BLaER1 (cell line): ENCODE measurements around the gene EPB41L4B.
A peak's percentile ranks its signal among the peaks of the same experiment; 100 is the strongest.
"Not testable (repeated sequence)": the region's sequence is repeated elsewhere in the genome, so short reads cannot be mapped to it uniquely, and the experiment has no call there.

Experiments
- H3K27ac ChIP-seq: shearing (Covaris generic); formaldehyde crosslinking; 2 replicates; pipeline ENCODE4 v1.8.1; 2022
- H3K27me3 ChIP-seq: shearing (Covaris generic); formaldehyde crosslinking; 2 replicates; pipeline ENCODE4 v1.8.1; 2022
- H3K36me3 ChIP-seq: shearing (Covaris generic); formaldehyde crosslinking; 2 replicates; pipeline ENCODE4 v1.8.1; 2022
- H3K4me1 ChIP-seq: shearing (Covaris generic); formaldehyde crosslinking; 2 replicates; pipeline ENCODE4 v1.8.1; 2022
- H3K4me2 ChIP-seq: shearing (Covaris generic); formaldehyde crosslinking; 2 replicates; pipeline ENCODE4 v1.8.1; 2022
- H3K4me3 ChIP-seq: shearing (Covaris generic); formaldehyde crosslinking; 2 replicates; pipeline ENCODE4 v1.8.1; 2022
- H3K9ac ChIP-seq: shearing (Covaris generic); formaldehyde crosslinking; 2 replicates; pipeline ENCODE4 v1.8.1; 2022
- H3K9me3 ChIP-seq: shearing (Covaris generic); formaldehyde crosslinking; 2 replicates; pipeline ENCODE4 v1.8.1; 2022
- H4K20me1 ChIP-seq: shearing (Covaris generic); formaldehyde crosslinking; 2 replicates; pipeline ENCODE4 v1.8.1; 2022
- Cebpa-rat ChIP-seq: shearing (Covaris generic); IDR thresholded peaks from 2 replicates; pipeline ENCODE4 v1.8.1; 2022

The EPB41L4B gene

GRCh38 chr9:109342878-109343277 is 22.0 kb upstream of the EPB41L4B start:
- Histone ChIP-seq H3K36me3 (no peaks in the 10 kb centered on the region), H3K9me3 (no peaks in the 10 kb centered on the region), H3K4me2 (no peak overlapping the region), H3K27me3 (no peaks in the 10 kb centered on the region), H3K4me3 (no peak overlapping the region), H3K27ac (no peak overlapping the region), H3K4me1 (no peaks in the 10 kb centered on the region), H4K20me1 (no peaks in the 10 kb centered on the region), H3K9ac (no peak overlapping the region)
- TF ChIP-seq Cebpa-rat: no peak

- Histone ChIP-seq H3K36me3 (no peaks in the 10 kb centered on the region), H4K20me1 (no peaks in the 10 kb centered on the region), H3K4me2 (no peak overlapping the region), H3K27ac (no peak overlapping the region), H3K4me1 (no peaks in the 10 kb centered on the region), H3K9me3 (no peaks in the 10 kb centered on the region), H3K9ac (no peak overlapping the region), H3K27me3 (no peaks in the 10 kb centered on the region), H3K4me3 (no peak overlapping the region)
- TF ChIP-seq Cebpa-rat: no peak
Measured at GRCh38 chr9:109341561-109341960, 20.7 kb upstream of the EPB41L4B start.

GRCh38 chr9:109340979-109341378 is 20.1 kb upstream of the EPB41L4B start:
- H3K36me3 ChIP-seq: not testable (repeated sequence)

GRCh38 chr9:109336409-109336808 is 15.6 kb upstream of the EPB41L4B start:
- H3K4me2 ChIP-seq: no peak overlapping the region
- H3K36me3 ChIP-seq: no peaks in the 10 kb centered on the region
- H3K9ac ChIP-seq: no peak overlapping the region
- no peaks in the 10 kb centered on the region for H3K9me3 ChIP-seq
- no peaks in the 10 kb centered on the region for H3K27me3 ChIP-seq
- no peak overlapping the region for H3K27ac ChIP-seq
- no peak for TF ChIP-seq Cebpa-rat
- H3K4me3 ChIP-seq: no peak overlapping the region
- no peaks in the 10 kb centered on the region for H4K20me1 ChIP-seq
- H3K4me1 ChIP-seq: no peaks in the 10 kb centered on the region

More at GRCh38 chr9:109340979-109341378, 20.1 kb upstream of the EPB41L4B start:
- H3K4me3 ChIP-seq, H3K9me3 ChIP-seq, H3K27me3 ChIP-seq, H4K20me1 ChIP-seq, H3K9ac ChIP-seq, H3K27ac ChIP-seq, H3K4me2 ChIP-seq, H3K4me1 ChIP-seq: not testable (repeated sequence)

GRCh38 chr9:109335929-109336328 is 15.1 kb upstream of the EPB41L4B start:
- H3K27me3 ChIP-seq: no peaks in the 10 kb centered on the region
- H4K20me1 ChIP-seq: no peaks in the 10 kb centered on the region
- TF ChIP-seq Cebpa-rat: no peak
- no peaks in the 10 kb centered on the region for H3K9me3 ChIP-seq
- H3K27ac ChIP-seq: no peak overlapping the region
- no peaks in the 10 kb centered on the region for H3K4me1 ChIP-seq
- no peaks in the 10 kb centered on the region for H3K36me3 ChIP-seq
- no peak overlapping the region for H3K4me3 ChIP-seq
- H3K9ac ChIP-seq: no peak overlapping the region
- H3K4me2 ChIP-seq: no peak overlapping the region

GRCh38 chr9:109335121-109335520 is 14.3 kb upstream of the EPB41L4B start:
- no peaks in the 10 kb centered on the region for H3K36me3 ChIP-seq
- peaks cover 4% of the 10 kb centered on the region for H3K4me1 ChIP-seq
- no peaks in the 10 kb centered on the region for H3K9me3 ChIP-seq
- TF ChIP-seq Cebpa-rat: no peak
- no peaks in the 10 kb centered on the region for H4K20me1 ChIP-seq
- H3K27me3 ChIP-seq: no peaks in the 10 kb centered on the region
- no peak overlapping the region for H3K27ac ChIP-seq
- H3K4me2 ChIP-seq: no peak overlapping the region
- H3K9ac ChIP-seq: no peak overlapping the region
- H3K4me3 ChIP-seq: no peak overlapping the region

- Histone ChIP-seq H3K36me3 (no peaks in the 10 kb centered on the region), H3K9me3 (no peaks in the 10 kb centered on the region), H4K20me1 (no peaks in the 10 kb centered on the region), H3K27me3 (no peaks in the 10 kb centered on the region), H3K27ac (no peak overlapping the region), H3K4me1 (peaks cover 17% of the 10 kb centered on the region), H3K4me2 (no peak overlapping the region), H3K9ac (no peak overlapping the region), H3K4me3 (no peak overlapping the region)
- no peak for TF ChIP-seq Cebpa-rat
Measured at GRCh38 chr9:109331353-109331752, 10.5 kb upstream of the EPB41L4B start.

- Histone ChIP-seq H3K4me2 (peak overlapping the region; percentile 59), H3K4me1 (peaks cover 20% of the 10 kb centered on the region), H4K20me1 (no peaks in the 10 kb centered on the region), H3K9me3 (no peaks in the 10 kb centered on the region), H3K4me3 (no peak overlapping the region), H3K27ac (peak overlapping the region; percentile 49), H3K9ac (peak overlapping the region; percentile 21; the same call in 1 of the 2 replicates), H3K27me3 (no peaks in the 10 kb centered on the region), H3K36me3 (no peaks in the 10 kb centered on the region)
- no peak for TF ChIP-seq Cebpa-rat
Measured at GRCh38 chr9:109329638-109330258, 8.9 kb upstream of the EPB41L4B start.

- H4K20me1 ChIP-seq: no peaks in the 10 kb centered on the region
- H3K4me2 ChIP-seq: peak overlapping the region; percentile 59
- H3K36me3 ChIP-seq: no peaks in the 10 kb centered on the region
- H3K27me3 ChIP-seq: no peaks in the 10 kb centered on the region
- H3K4me3 ChIP-seq: no peak overlapping the region
- H3K4me1 ChIP-seq: peaks cover 25% of the 10 kb centered on the region
- no peak for TF ChIP-seq Cebpa-rat
- no peak overlapping the region; the same call in 1 of the 2 replicates for H3K9ac ChIP-seq
- H3K9me3 ChIP-seq: no peaks in the 10 kb centered on the region
- no peak overlapping the region for H3K27ac ChIP-seq
Measured at GRCh38 chr9:109328978-109329637, 8.2 kb upstream of the EPB41L4B start.

GRCh38 chr9:109325089-109325488 is 4.2 kb upstream of the EPB41L4B start:
- Histone ChIP-seq H3K4me2 (no peak overlapping the region), H3K36me3 (no peaks in the 10 kb centered on the region), H3K27ac (no peak overlapping the region), H3K4me1 (peaks cover 21% of the 10 kb centered on the region), H3K27me3 (peaks cover 6% of the 10 kb centered on the region), H3K4me3 (no peak overlapping the region), H3K9ac (no peak overlapping the region), H4K20me1 (no peaks in the 10 kb centered on the region), H3K9me3 (no peaks in the 10 kb centered on the region)
- no peak for TF ChIP-seq Cebpa-rat
